H1 (cell line): ENCODE data around the gene RAET1G. TPM values are rescaled to one million over a fixed set of nuclear protein-coding genes. Genes with fewer than 3 reads are reported as not detected.
"Not testable (repeated sequence)": the region's sequence is repeated elsewhere in the genome, so short reads cannot be mapped to it uniquely, and the experiment has no call there.

Source experiments
- CTCF ChIA-PET: fragments of 300-600 bp; sonication (Branson Sonifier 250); formaldehyde crosslinking; loops from one replicate; lab custom pipeline; 2021; ENCODE audit not compliant: partially characterized antibody; lab: Charles Lee
- POLR2A ChIA-PET: fragments of 300-600 bp; sonication (Branson Sonifier 250); formaldehyde crosslinking; loops from one replicate; lab custom pipeline; 2021; ENCODE audit warnings: inconsistent platforms; ENCODE audit not compliant: partially characterized antibody; lab: Charles Lee
- DNase-seq, 2 experiments: peaks; one replicate each; pipeline versions ENCODE4 v3.0.0 to v3.0.0-alpha.2; 2010 to 2022; ENCODE audit warnings: low spot score in 2 of 2, low read depth in 1 of 2, mixed read lengths in 1 of 2
- FAIRE-seq: peaks from 2 replicates; lab custom pipeline; 2011; peaks lifted over from hg19 to GRCh38; lab: Jason Lieb, UNC
- H2AFZ ChIP-seq: 2 replicates; pipeline ENCODE4 v1.8.1; 2012; ENCODE audit warnings: low read length, inconsistent platforms
- H2AK5ac ChIP-seq: 2 replicates; pipeline ENCODE4 v1.6.1; 2013; ENCODE audit warnings: low read depth, low read length
- H2BK120ac ChIP-seq: replicated peaks from 2 replicates; pipeline ENCODE3; 2013; ENCODE audit warnings: low read depth, low read length, inconsistent platforms
- H2BK12ac ChIP-seq: 2 replicates; pipeline ENCODE4 v1.6.1; 2013; ENCODE audit warnings: low read depth, low read length
- H2BK15ac ChIP-seq: 2 replicates; pipeline ENCODE4 v1.6.1; 2013; ENCODE audit warnings: low read length
- H2BK20ac ChIP-seq: 2 replicates; pipeline ENCODE4 v1.6.1; 2013; ENCODE audit warnings: low read length
- H2BK5ac ChIP-seq: 2 replicates; pipeline ENCODE4 v1.6.1; 2013; ENCODE audit warnings: low read depth, low read length
- H3K14ac ChIP-seq: 2 replicates; pipeline ENCODE4 v1.6.1; 2013; ENCODE audit warnings: inconsistent platforms; ENCODE audit not compliant: insufficient read length
- H3K18ac ChIP-seq: 2 replicates; pipeline ENCODE4 v1.6.1; 2013; ENCODE audit warnings: low read length; ENCODE audit errors: extremely low read depth
- H3K23ac ChIP-seq: 2 replicates; pipeline ENCODE4 v1.6.1; 2013; ENCODE audit warnings: inconsistent platforms; ENCODE audit not compliant: insufficient read length
- H3K23me2 ChIP-seq: 2 replicates; pipeline ENCODE4 v1.6.1; 2013; ENCODE audit warnings: low read depth, low read length
- H3K27ac ChIP-seq: 2 replicates; pipeline ENCODE4 v1.6.1; 2011; ENCODE audit warnings: low read depth, low read length, inconsistent platforms
- H3K27me3 ChIP-seq, 4 experiments: replicated peaks in 1 of 4; 1 replicate in 1 of 4; 2 replicates in 3 of 4; pipeline versions ENCODE4 v1.6.1 to v1.8.1; 2011 to 2013; ENCODE audit warnings: low read length in 3 of 4, mild to moderate bottlenecking in 3 of 4, inconsistent platforms in 2 of 4, mixed read lengths in 2 of 4, moderate library complexity in 1 of 4; ENCODE audit not compliant: control insufficient read depth in 3 of 4, insufficient read depth in 3 of 4; ENCODE audit errors: extremely low read depth in 1 of 4
- H3K36me3 ChIP-seq, 4 experiments: 2 replicates each; pipeline versions ENCODE4 v1.6.1 to v1.8.1; 2011 to 2013; ENCODE audit warnings: mild to moderate bottlenecking in 4 of 4, low read length in 3 of 4, moderate library complexity in 2 of 4, control low read depth in 1 of 4, inconsistent platforms in 1 of 4; ENCODE audit not compliant: insufficient read depth in 4 of 4, control insufficient read depth in 2 of 4
- H3K4ac ChIP-seq: replicated peaks from 2 replicates; pipeline ENCODE3; 2013; ENCODE audit warnings: low read length, low read depth, mixed read lengths, inconsistent platforms; ENCODE audit not compliant: insufficient read length
- H3K4me1 ChIP-seq, 4 experiments: replicated peaks in 1 of 4; 1 replicate in 1 of 4; 2 replicates in 3 of 4; pipeline versions ENCODE4 v1.6.1 to v1.8.1; 2011 to 2013; ENCODE audit warnings: low read length in 3 of 4, inconsistent platforms in 2 of 4, mixed read lengths in 1 of 4; ENCODE audit not compliant: insufficient read depth in 4 of 4, control insufficient read depth in 3 of 4
- H3K4me2 ChIP-seq, 2 experiments: 2 replicates each; pipeline versions ENCODE4 v1.6.1 to v1.8.1; 2011 to 2013; ENCODE audit warnings: low read depth in 2 of 2, low read length in 2 of 2, control low read depth in 1 of 2, inconsistent platforms in 1 of 2, mild to moderate bottlenecking in 1 of 2; ENCODE audit not compliant: insufficient read depth in 1 of 2
- H3K4me3 ChIP-seq, 4 experiments: fragments of 200-600, 300-600 bp in 1 of 4; sonication (generic), shearing (Covaris generic), sonication (Bioruptor Twin) in 1 of 4; 2 replicates each; pipeline versions ENCODE4 v1.5.1 to v1.8.1; 2011 to 2016; ENCODE audit warnings: low read length in 4 of 4, low read depth in 3 of 4, control low read depth in 2 of 4, inconsistent platforms in 2 of 4, mild to moderate bottlenecking in 2 of 4, mixed read lengths in 1 of 4, moderate library complexity in 1 of 4; ENCODE audit not compliant: insufficient read depth in 2 of 4; ENCODE audit errors: extremely low read depth in 1 of 4
- H3K56ac ChIP-seq: replicated peaks from 2 replicates; pipeline ENCODE3; 2013; ENCODE audit warnings: low read depth, mild to moderate bottlenecking, mixed read lengths, low read length, inconsistent platforms; ENCODE audit not compliant: insufficient read length
- H3K79me1 ChIP-seq: 2 replicates; pipeline ENCODE4 v1.6.1; 2013; ENCODE audit warnings: low read depth, low read length, control low read depth
- H3K79me2 ChIP-seq, 2 experiments: 2 replicates each; pipeline versions ENCODE4 v1.6.1 to v1.8.1; 2012 to 2013; ENCODE audit warnings: low read length in 2 of 2, mild to moderate bottlenecking in 2 of 2, inconsistent platforms in 1 of 2; ENCODE audit not compliant: insufficient read depth in 2 of 2, control insufficient read depth in 1 of 2
- H3K9ac ChIP-seq, 4 experiments: replicated peaks in 1 of 4; 1 replicate in 1 of 4; 2 replicates in 3 of 4; pipeline versions ENCODE4 v1.6.1 to v1.8.1; 2011 to 2013; ENCODE audit warnings: low read depth in 3 of 4, low read length in 3 of 4, control low read depth in 2 of 4, mild to moderate bottlenecking in 2 of 4, moderate library complexity in 2 of 4, inconsistent platforms in 1 of 4; ENCODE audit errors: extremely low read depth in 1 of 4
- H3K9me3 ChIP-seq, 2 experiments: 2 replicates each; pipeline versions ENCODE4 v1.6.1 to v1.8.1; 2012 to 2013; ENCODE audit warnings: mild to moderate bottlenecking in 2 of 2, moderate library complexity in 2 of 2, control low read depth in 1 of 2, inconsistent platforms in 1 of 2, low read depth in 1 of 2, low read length in 1 of 2, mixed read lengths in 1 of 2; ENCODE audit not compliant: insufficient read depth in 2 of 2
- H4K20me1 ChIP-seq, 2 experiments: replicated peaks in 1 of 2; 2 replicates each; pipeline versions ENCODE3 to v1.8.1; 2011 to 2013; ENCODE audit warnings: inconsistent platforms in 2 of 2, low read length in 2 of 2, mild to moderate bottlenecking in 1 of 2; ENCODE audit not compliant: insufficient read depth in 2 of 2, control insufficient read depth in 1 of 2
- H4K5ac ChIP-seq: 2 replicates; pipeline ENCODE4 v1.6.1; 2013; ENCODE audit warnings: low read length, low read depth, mixed read lengths, inconsistent platforms; ENCODE audit not compliant: insufficient read length
- H4K8ac ChIP-seq: 2 replicates; pipeline ENCODE4 v1.8.0; 2013; ENCODE audit warnings: mild to moderate bottlenecking, moderate library complexity, low read length, inconsistent platforms; ENCODE audit not compliant: insufficient read depth; ENCODE audit errors: extremely low read depth
- H4K91ac ChIP-seq: replicated peaks from 2 replicates; pipeline ENCODE3; 2013; ENCODE audit warnings: low read length, mixed read lengths, inconsistent platforms; ENCODE audit not compliant: insufficient read length
- WGBS, 2 experiments: shearing (Covaris generic) in 1 of 2; methylation state at CpG; one replicate each; pipeline versions ENCODE4 v1.1.6 to v1.1.7; 2013 to 2015; ENCODE audit warnings: low lambda C conversion rate in 2 of 2, mixed read lengths in 2 of 2, inconsistent platforms in 1 of 2, low coverage in 1 of 2, missing lambda C conversion rate in 1 of 2; ENCODE audit not compliant: insufficient replicate concordance in 2 of 2, insufficient coverage in 1 of 2, insufficient read length in 1 of 2; ENCODE audit errors: extremely low coverage in 1 of 2, missing lambda C conversion rate in 1 of 2; 5-methylcytosine and 5-hydroxymethylcytosine counted together
- polyA plus RNA-seq, 7 experiments: library from polyadenylated mRNA; depleted of rRNA in 3 of 7; stranded (reverse) in 5 of 7; unstranded in 2 of 7; fragments of >200 nt in 5 of 7; fragments of 200-250 nt in 2 of 7; gene quantifications; 1 replicate in 5 of 7; 2 replicates in 1 of 7; 4 replicates in 1 of 7; pipeline versions ENCODE4 v1.2.1 to v1.2.3, GENCODE V29; 2011 to 2013; ENCODE audit warnings: missing spikeins in 2 of 7, mixed read lengths in 2 of 7
- total RNA-seq: library from RNA; stranded (reverse); fragmentation: NEBNext Ultra II Directional; extraction: Animal tissue kit (Norgen Biotek cat#: 25700); gene quantifications from 2 replicates; pipeline ENCODE4 v1.2.1, GENCODE V29; 2021

Gene RAET1G
- total and polyA plus RNA-seq, 2 of the 8 experiments (the other 6 are each of a cell fraction or from before 2014, with no cell fraction given), result 0.08 TPM; not detected in 1

- H4K20me1 ChIP-seq, H3K9ac ChIP-seq, H3K23ac ChIP-seq, H4K5ac ChIP-seq, H3K4me2 ChIP-seq, H2BK20ac ChIP-seq, H2AFZ ChIP-seq, H2BK15ac ChIP-seq, H3K27ac ChIP-seq, DNase-seq, CTCF ChIA-PET, H3K4ac ChIP-seq, H3K9me3 ChIP-seq, H4K8ac ChIP-seq, H4K91ac ChIP-seq, H2BK120ac ChIP-seq, H2AK5ac ChIP-seq, H3K79me1 ChIP-seq, H3K14ac ChIP-seq, H3K56ac ChIP-seq, POLR2A ChIA-PET, H3K23me2 ChIP-seq, H2BK12ac ChIP-seq, H3K36me3 ChIP-seq, H2BK5ac ChIP-seq, H3K4me3 ChIP-seq, FAIRE-seq, H3K18ac ChIP-seq, H3K79me2 ChIP-seq: not testable (repeated sequence)
- Histone ChIP-seq H3K27me3 (peaks cover 41 to 84% (median 66%) of the 10 kb centered on the region in 4 experiments), H3K4me1 (peaks cover 0 to 20% (median 17%) of the 10 kb centered on the region in 4 experiments; a peak in 5 of 7 replicates)
- 70% methylated on average over 2 of the region's 2 CpGs; no CpG with 5 or more reads in 1 of the 2 experiments for WGBS, 2 experiments
Measured at GRCh38 chr6:149966319-149966718, 43.4 kb upstream of the RAET1G start.
